G401 (cell line): ENCODE measurements around the gene TP73. TPM values are rescaled to one million over a fixed set of nuclear protein-coding genes. Genes with fewer than 3 reads are reported as not detected.
"Not testable (repeated sequence)": the region's sequence is repeated elsewhere in the genome, so short reads cannot be mapped to it uniquely, and the experiment has no call there.

ENCODE experiments used
- DNase-seq: peaks from one replicate; pipeline ENCODE4 v3.0.0-alpha.2; 2015; ENCODE audit warnings: low spot score
- in situ Hi-C: cut with HindIII; loops from 2 replicates; pipeline ENCODE4 v1.10.0; 2016; ENCODE audit warnings: low sequenced_read_pairs, mixed read lengths
- total RNA-seq: library from RNA; depleted of rRNA; stranded (reverse); fragments of >200 nt; shearing (Covaris generic); gene quantifications from 2 replicates; pipeline ENCODE4 v1.2.3, GENCODE V29; 2014

Gene TP73
- total RNA-seq, 1 experiment from 2014 or later: 2.4 TPM

- DNase-seq: peak; percentile 85
- in situ Hi-C loops: loop anchor here (10.0 kb wide), 1 partner anchor 101 kb away; no protein-coding TSS in a partner anchor
These were observed 93.5 kb downstream of the TP73 start for GRCh38 chr1:3745590-3746381.

GRCh38 chr1:3746389-3746829 lies 94.1 kb downstream of the TP73 start:
- in situ Hi-C loops: loop anchor here (10.0 kb wide), 1 partner anchor 102 kb away; no protein-coding TSS in a partner anchor
- DNase-seq: no peak

- DNase-seq: peak; percentile 90
- in situ Hi-C loops: loop anchor here (10.0 kb wide), 1 partner anchor 102 kb away; no protein-coding TSS in a partner anchor
These were observed 94.7 kb downstream of the TP73 start for GRCh38 chr1:3746830-3747521.

- DNase-seq: no peak
- in situ Hi-C loops: loop anchor here (10.0 kb wide), 1 partner anchor 103 kb away; no protein-coding TSS in a partner anchor
These were observed 95.2 kb downstream of the TP73 start for GRCh38 chr1:3747522-3747848.

GRCh38 chr1:3747903-3748302 lies 95.6 kb downstream of the TP73 start:
- no peak for DNase-seq
- in situ Hi-C loops: loop anchor here (10.0 kb wide), 1 partner anchor 103 kb away; no protein-coding TSS in a partner anchor

GRCh38 chr1:3748316-3748900 lies 96.1 kb downstream of the TP73 start:
- in situ Hi-C loops: loop anchor here (10.0 kb wide), 1 partner anchor 104 kb away; no protein-coding TSS in a partner anchor

GRCh38 chr1:3749512-3749911 lies 97.2 kb downstream of the TP73 start:
- in situ Hi-C loops: loop anchor here (10.0 kb wide), 1 partner anchor 105 kb away; no protein-coding TSS in a partner anchor
- no peak for DNase-seq

More at GRCh38 chr1:3748316-3748900, 96.1 kb downstream of the TP73 start:
- not testable (repeated sequence) for DNase-seq

GRCh38 chr1:3750741-3751140 lies 98.4 kb downstream of the TP73 start:
- no peak for DNase-seq
- in situ Hi-C loops: no loop called here

GRCh38 chr1:3752400-3752945 lies 100.2 kb downstream of the TP73 start, which contains the start of gene CCDC27:
TSS of gene CCDC27 (plus strand) at chr1:3752450. CDS start at chr1:3752482, 32 bp downstream.
- in situ Hi-C loops: no loop called here

GRCh38 chr1:3753656-3754454 lies 101.5 kb downstream of the TP73 start:
- in situ Hi-C loops: no loop called here
- DNase-seq: no peak

More at GRCh38 chr1:3752400-3752945, 100.2 kb downstream of the TP73 start, which contains the start of gene CCDC27:
- no peak for DNase-seq

GRCh38 chr1:3756394-3756793 lies 104.1 kb downstream of the TP73 start:
- in situ Hi-C loops: no loop called here
- no peak for DNase-seq

GRCh38 chr1:3759164-3759563 lies 106.8 kb downstream of the TP73 start:
- no peak for DNase-seq
- in situ Hi-C loops: no loop called here

- DNase-seq: no peak
- in situ Hi-C loops: no loop called here
These were observed 107.5 kb downstream of the TP73 start for GRCh38 chr1:3759796-3760195.

GRCh38 chr1:3761296-3762010 lies 109.1 kb downstream of the TP73 start:
- no peak for DNase-seq
- in situ Hi-C loops: no loop called here

- DNase-seq: no peak
- in situ Hi-C loops: no loop called here
These were observed 110.0 kb downstream of the TP73 start for GRCh38 chr1:3762151-3762872.

GRCh38 chr1:3762873-3763228 lies 110.5 kb downstream of the TP73 start:
- DNase-seq: no peak
- in situ Hi-C loops: no loop called here

- in situ Hi-C loops: no loop called here
- DNase-seq: no peak
These were observed 111.2 kb downstream of the TP73 start for GRCh38 chr1:3763351-3764125.
